SKM-1 treated with dmso at 0.1 percent for 144 hours (cell line): Measurements from ENCODE around the gene RAB8B.
"Not testable (repeated sequence)": the region's sequence is repeated elsewhere in the genome, so short reads cannot be mapped to it uniquely, and the experiment has no call there.

Experiments used
- DNase-seq: peaks from one replicate; lab custom pipeline; 2025; ENCODE audit not compliant: unreplicated experiment; lab: John Stamatoyannopoulos, UW

The RAB8B gene

GRCh38 chr15:63234451-63234870 lies 45.1 kb downstream of the RAB8B start:
- no peak for DNase-seq

DNA sequence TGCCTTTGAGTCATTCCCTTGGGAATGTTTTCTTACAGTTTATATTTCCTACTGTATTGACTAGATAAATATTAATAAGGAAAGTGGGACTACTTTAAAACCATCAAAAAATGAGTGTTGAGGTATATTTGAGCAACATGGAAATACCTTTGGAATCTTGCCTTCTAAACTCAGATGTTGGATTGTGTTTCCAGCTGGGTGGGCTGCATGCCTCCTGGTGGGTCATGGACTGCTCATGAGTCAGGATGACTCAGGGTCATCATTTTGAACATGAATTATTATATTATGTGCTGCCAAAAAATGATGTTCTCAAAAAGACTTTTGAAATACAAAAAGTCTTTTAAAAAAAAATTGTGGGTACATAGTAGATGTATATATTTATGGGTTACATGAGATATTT lies 46.9 kb downstream of the RAB8B start:
- DNase-seq: no peak

DNA sequence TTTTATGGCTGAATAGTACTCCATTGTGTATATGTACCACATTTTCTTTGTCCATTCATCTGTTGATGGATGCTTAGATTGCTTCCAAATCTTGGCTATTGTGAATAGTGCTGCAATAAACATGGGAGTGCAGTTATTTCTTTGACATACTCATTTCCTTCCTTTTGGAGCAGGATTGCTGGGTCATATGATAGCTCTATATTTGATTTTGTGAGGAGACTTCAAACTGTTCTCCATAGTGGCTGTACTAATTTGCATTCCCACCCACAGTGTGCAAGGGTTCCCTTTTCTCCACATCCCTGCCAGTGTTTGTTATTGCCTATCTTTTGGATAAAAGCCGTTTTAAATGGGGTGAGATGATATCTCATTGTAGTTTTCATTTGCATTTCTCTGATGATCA lies 47.7 kb downstream of the RAB8B start:
- not testable (repeated sequence) for DNase-seq

GRCh38 chr15:63238171-63238570 lies 48.8 kb downstream of the RAB8B start:
- DNase-seq: no peak

GRCh38 chr15:63238796-63239195 lies 49.4 kb downstream of the RAB8B start:
- DNase-seq: peak; percentile 32

- no peak for DNase-seq
These were observed 50.7 kb downstream of the RAB8B start for GRCh38 chr15:63240109-63240508.

GRCh38 chr15:63241316-63241715 lies 51.9 kb downstream of the RAB8B start:
- no peak for DNase-seq

DNA sequence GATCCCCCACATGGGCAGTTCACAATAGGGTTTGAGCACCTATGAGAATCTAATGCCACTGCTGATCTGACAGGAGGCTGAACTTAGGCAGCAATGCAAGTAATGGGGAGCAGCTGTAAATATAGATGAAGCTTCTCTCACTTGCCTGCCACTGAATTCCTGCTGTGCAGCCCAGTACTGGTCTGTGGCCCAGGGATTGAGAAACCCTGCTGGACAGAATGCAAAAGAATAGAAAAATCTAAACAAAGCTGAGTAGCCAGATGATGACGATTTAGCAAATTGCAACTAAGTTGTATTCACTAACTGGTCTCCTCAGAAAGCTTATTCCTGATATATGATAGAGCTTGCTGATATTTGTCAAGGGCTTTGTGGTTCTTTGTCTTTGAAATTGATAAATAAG lies 53.7 kb downstream of the RAB8B start:
- no peak for DNase-seq

DNA sequence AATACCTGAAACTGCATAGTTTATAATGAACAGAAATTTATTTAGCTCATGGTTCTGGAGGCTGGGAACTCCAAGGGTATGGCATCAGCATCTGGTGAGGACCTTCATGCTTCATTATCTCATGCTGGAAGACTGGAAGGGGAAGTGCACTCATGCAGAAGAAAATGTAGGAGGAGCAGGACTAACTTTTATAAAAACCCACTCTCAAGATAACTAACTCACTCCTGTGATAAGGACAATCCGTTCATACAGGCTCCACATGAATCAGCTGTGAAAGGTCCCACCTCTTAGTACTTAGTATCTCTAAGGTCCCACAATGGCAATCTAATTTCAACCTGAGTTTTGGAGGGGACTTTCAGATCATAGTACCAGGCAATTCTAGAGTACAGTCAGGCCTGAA lies 54.4 kb downstream of the RAB8B start:
- no peak for DNase-seq

- DNase-seq: no peak
These were observed 55.0 kb downstream of the RAB8B start for GRCh38 chr15:63244399-63244798.

- no peak for DNase-seq
These were observed 55.7 kb downstream of the RAB8B start for GRCh38 chr15:63244976-63245645.

DNA sequence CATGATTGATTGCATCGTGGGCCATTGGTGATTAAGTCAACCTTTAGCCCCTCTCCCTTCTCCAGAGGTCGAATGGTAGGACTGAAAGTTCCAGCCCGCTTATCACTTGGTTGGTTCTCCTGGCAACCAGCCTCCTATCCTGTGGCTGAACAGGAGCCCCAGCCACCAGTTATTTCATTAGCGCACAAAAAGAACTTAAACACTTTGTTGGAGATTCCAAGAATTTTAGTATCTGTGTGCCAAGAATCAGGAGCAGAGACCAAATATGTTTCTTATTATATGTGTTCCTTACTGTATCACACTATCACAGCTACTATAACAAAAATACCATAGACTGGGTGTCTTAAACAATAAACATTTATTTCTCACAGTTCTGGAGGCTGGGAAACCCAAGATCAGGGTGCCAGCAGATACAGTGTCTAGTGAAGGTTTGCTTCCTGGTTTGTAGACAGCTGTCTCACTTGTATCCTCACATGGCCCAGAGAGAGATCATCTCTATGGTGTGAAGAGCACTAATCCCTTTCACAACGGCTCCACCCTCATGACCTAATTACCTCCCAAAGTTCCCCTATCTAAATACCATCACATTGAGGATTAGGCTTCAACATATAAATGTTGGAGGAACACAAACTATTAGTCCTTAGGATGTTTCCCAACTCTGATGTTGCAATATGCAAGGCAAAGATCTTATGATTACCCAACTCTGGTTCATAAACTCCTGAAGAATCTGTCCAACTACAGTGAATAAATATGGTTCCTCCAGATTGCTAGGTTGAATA lies 57.5 kb downstream of the RAB8B start:
- DNase-seq: peak; percentile 97

DNA sequence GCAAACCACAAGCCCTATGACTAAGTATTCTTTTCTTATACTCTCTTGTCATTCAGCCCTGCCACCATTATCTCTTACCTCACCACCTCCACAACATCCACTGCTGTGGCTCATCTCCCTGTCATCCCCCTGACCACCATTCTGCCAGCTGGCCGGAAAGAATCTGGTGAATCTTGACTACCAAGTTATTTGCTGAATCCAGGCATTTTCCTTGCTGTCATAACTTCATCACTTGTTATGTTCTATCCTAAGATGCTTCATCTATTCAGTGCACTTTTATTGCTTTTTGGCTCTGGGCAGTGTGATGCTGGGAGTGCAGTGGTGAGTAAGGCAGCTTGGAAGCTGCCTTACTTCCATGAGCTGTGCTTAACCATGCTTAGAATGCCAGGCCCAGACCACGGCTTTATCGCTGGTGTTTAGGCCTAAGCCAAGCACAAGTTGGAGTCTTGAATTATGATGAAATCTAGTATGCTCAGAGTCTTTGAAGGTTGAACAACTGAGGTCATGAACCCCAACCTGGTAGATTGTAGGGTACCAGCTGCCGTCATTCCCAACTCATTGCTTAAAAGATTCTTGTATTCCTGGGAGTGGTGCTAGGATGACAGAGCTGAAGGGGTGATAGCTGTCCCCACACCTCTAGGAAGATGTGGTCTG lies 61.0 kb downstream of the RAB8B start:
- DNase-seq: no peak

- DNase-seq: no peak
These were observed 62.3 kb downstream of the RAB8B start for GRCh38 chr15:63251701-63252100.

DNA sequence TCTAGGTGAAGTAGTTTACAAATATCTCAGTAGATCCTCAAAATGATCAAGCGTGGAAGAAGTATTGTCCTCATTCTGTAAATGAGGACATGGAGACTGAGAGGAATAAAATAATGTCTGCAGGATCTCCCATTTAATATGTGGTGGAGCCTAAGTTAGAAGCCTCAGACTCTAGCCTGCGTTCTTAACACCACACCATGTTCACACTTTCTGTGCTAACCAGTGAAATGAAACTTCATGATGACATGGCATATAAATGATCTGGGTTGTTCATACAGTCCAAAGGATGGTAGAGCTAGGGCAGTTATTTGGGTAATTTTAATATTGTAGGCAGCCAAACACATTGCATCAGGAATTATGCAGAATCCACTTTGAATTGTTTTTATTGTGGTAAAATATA lies 62.9 kb downstream of the RAB8B start:
- no peak for DNase-seq

DNA sequence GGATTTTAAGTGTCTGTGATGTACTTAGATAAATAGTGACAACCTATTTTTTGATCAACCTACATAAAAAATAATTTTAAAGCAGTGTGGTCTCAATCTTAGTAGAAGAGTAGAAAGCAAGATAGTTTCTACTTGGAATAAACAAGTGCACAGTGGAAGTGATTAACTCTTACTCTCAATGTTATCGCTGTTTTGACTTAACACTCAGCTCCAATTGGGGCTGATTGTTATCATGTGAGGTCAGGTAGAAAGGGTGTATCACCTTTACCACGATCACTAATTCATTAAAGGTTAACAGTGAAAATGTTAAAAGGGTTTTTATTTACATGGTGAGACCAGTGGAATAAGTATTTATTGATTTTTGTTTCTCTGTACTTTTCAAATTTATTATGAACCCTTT lies 65.6 kb downstream of the RAB8B start:
- DNase-seq: no peak

- no peak for DNase-seq
These were observed 66.1 kb downstream of the RAB8B start for GRCh38 chr15:63255489-63255990.

- no peak for DNase-seq
These were observed 67.2 kb downstream of the RAB8B start for GRCh38 chr15:63256433-63257274.

GRCh38 chr15:63258658-63259057 lies 69.3 kb downstream of the RAB8B start:
- no peak for DNase-seq

GRCh38 chr15:63260791-63261190 lies 71.4 kb downstream of the RAB8B start:
- no peak for DNase-seq

- DNase-seq: no peak
These were observed 71.9 kb downstream of the RAB8B start for GRCh38 chr15:63261311-63261710.
